ENCODE data around the gene SLC6A15.

The SLC6A15 gene

DNA sequence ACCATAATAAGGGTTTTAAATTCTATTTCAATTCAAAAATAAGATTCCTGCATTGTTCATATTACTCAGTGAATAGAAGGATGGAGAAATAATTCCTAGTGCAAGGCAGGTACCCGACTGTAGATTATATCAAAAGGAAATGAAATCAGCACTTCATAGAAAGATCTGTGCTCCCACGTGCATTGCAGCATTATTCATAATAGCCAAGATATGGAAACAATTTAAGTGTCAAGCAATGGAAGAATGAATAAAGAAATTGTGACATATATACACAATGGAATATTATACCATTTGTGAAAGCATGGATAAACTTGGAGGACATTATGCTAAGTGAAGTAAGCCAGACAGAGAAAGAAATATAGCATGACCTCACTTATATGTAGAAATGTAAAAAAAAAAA is 53.8 kb downstream of the SLC6A15 start:
- TF ChIP-seq, protein P1, sequence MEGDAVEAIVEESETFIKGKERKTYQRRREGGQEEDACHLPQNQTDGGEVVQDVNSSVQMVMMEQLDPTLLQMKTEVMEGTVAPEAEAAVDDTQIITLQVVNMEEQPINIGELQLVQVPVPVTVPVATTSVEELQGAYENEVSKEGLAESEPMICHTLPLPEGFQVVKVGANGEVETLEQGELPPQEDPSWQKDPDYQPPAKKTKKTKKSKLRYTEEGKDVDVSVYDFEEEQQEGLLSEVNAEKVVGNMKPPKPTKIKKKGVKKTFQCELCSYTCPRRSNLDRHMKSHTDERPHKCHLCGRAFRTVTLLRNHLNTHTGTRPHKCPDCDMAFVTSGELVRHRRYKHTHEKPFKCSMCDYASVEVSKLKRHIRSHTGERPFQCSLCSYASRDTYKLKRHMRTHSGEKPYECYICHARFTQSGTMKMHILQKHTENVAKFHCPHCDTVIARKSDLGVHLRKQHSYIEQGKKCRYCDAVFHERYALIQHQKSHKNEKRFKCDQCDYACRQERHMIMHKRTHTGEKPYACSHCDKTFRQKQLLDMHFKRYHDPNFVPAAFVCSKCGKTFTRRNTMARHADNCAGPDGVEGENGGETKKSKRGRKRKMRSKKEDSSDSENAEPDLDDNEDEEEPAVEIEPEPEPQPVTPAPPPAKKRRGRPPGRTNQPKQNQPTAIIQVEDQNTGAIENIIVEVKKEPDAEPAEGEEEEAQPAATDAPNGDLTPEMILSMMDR (IDR thresholded peaks at IDR 0.05; ENCODE audit: insufficient read depth, low read length), result no peak
- no peak for TF ChIP-seq SPI1 (IDR thresholded peaks at IDR 0.05; ENCODE audit: borderline replicate concordance, low read depth)
- TF ChIP-seq POLR2AphosphoS5 (IDR thresholded peaks at IDR 0.05; ENCODE audit: low read depth), result no peak
- TF ChIP-seq, protein P2, sequence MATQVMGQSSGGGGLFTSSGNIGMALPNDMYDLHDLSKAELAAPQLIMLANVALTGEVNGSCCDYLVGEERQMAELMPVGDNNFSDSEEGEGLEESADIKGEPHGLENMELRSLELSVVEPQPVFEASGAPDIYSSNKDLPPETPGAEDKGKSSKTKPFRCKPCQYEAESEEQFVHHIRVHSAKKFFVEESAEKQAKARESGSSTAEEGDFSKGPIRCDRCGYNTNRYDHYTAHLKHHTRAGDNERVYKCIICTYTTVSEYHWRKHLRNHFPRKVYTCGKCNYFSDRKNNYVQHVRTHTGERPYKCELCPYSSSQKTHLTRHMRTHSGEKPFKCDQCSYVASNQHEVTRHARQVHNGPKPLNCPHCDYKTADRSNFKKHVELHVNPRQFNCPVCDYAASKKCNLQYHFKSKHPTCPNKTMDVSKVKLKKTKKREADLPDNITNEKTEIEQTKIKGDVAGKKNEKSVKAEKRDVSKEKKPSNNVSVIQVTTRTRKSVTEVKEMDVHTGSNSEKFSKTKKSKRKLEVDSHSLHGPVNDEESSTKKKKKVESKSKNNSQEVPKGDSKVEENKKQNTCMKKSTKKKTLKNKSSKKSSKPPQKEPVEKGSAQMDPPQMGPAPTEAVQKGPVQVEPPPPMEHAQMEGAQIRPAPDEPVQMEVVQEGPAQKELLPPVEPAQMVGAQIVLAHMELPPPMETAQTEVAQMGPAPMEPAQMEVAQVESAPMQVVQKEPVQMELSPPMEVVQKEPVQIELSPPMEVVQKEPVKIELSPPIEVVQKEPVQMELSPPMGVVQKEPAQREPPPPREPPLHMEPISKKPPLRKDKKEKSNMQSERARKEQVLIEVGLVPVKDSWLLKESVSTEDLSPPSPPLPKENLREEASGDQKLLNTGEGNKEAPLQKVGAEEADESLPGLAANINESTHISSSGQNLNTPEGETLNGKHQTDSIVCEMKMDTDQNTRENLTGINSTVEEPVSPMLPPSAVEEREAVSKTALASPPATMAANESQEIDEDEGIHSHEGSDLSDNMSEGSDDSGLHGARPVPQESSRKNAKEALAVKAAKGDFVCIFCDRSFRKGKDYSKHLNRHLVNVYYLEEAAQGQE (IDR thresholded peaks at IDR 0.05; ENCODE audit: insufficient replicate concordance, low read depth), result no peak
- no peak for TF ChIP-seq GABPA (IDR thresholded peaks at IDR 0.05; ENCODE audit: low read depth)
- no peak overlapping the region for H3K4me3 ChIP-seq (replicated peaks; ENCODE audit: insufficient read depth, low read length)
- H3K27me3 ChIP-seq (ENCODE audit: insufficient read depth, poor library complexity, severe bottlenecking), result no peaks in the 10 kb centered on the region
- no peak for DNase-seq (ENCODE audit: low read depth in 1 of 2, low spot score in 1 of 2)
- H3K27ac ChIP-seq (replicated peaks), result no peak overlapping the region

DNA sequence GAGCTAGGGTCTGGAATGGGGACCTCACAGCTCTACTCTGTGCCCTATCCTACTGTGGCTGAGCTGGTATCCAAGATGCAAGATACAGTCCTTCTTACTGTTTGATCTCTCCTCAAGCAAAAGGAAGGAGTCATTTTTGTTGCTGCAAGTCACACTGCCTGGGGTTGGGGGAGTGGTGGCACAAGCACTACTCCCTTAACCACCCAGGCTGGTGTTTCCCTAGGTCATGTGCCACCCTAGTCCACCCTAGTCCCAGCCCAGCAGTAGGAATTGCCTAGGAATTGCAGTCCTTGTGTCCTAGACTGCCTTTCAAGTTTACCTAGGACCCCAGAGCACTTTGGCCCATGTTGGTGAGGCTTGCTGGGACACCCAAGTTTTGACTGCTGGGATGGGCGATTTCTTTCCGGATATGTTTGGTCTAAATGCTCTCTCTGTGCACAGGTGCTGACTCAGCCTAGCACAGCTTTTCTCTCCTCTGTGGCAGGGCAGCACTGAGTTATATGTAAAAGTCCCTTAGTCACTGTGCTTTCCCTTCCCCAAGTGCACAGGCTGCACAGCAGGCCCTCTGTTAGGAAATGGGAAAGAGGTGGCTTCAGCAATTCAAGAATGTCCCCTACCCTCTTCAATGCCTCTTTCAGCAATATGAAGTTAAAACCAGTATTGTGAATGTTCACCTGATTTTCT is 54.9 kb downstream of the SLC6A15 start:
- DNase-seq (ENCODE audit: low read depth in 1 of 2, low spot score in 1 of 2), result no peak
- TF ChIP-seq, protein P1 (IDR thresholded peaks at IDR 0.05; ENCODE audit: insufficient read depth, low read length), result no peak
- TF ChIP-seq, protein P2 (IDR thresholded peaks at IDR 0.05; ENCODE audit: insufficient replicate concordance, low read depth), result no peak
- TF ChIP-seq GABPA (IDR thresholded peaks at IDR 0.05; ENCODE audit: low read depth) (no peak), POLR2AphosphoS5 (IDR thresholded peaks at IDR 0.05; ENCODE audit: low read depth) (no peak), SPI1 (IDR thresholded peaks at IDR 0.05; ENCODE audit: borderline replicate concordance, low read depth) (no peak)
- Histone ChIP-seq H3K27ac (replicated peaks) (no peak overlapping the region), H3K27me3 (ENCODE audit: insufficient read depth, poor library complexity, severe bottlenecking) (no peaks in the 10 kb centered on the region), H3K4me3 (replicated peaks; ENCODE audit: insufficient read depth, low read length) (no peak overlapping the region)

DNA sequence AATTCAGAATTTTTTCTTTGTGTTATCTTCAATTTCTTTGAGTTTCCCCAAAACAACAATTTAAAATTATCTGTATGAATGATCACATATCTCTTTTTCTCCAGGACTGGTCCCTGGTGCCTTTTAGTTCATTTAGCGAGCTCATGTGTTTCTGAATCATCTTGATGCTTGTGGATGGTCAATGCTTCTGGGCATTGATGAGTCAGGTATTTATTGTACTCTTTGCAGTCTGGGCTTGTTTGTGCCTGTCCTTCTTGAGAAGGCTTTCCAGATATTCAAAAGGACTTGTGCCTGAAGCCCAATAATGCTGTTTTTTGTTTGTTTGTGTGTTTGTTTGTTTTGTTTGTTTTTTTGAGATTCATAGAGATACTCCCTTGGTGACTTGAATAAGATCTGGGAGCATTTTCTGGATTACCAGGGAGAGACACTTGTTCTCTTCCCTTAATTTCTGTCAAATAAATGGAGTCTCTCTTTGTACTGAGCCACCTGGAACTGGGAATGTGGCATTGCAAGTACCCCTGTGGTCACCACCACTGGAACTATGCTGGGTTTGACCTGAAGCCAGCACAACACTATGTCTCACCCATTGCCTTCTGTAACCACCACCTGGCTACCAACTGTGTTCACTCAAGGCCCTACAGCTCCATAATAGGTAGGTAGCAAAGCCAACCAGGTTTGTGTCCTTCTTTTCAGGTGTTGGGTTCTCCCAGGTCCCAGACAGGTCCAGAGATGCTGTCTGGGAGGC is 56.3 kb downstream of the SLC6A15 start:
- TF ChIP-seq, protein P1 (IDR thresholded peaks at IDR 0.05; ENCODE audit: insufficient read depth, low read length), result no peak
- TF ChIP-seq GABPA (IDR thresholded peaks at IDR 0.05; ENCODE audit: low read depth) (no peak), SPI1 (IDR thresholded peaks at IDR 0.05; ENCODE audit: borderline replicate concordance, low read depth) (no peak), POLR2AphosphoS5 (IDR thresholded peaks at IDR 0.05; ENCODE audit: low read depth) (no peak)
- TF ChIP-seq, protein P2 (IDR thresholded peaks at IDR 0.05; ENCODE audit: insufficient replicate concordance, low read depth), result no peak
- H3K27me3 ChIP-seq (ENCODE audit: insufficient read depth, poor library complexity, severe bottlenecking), result no peaks in the 10 kb centered on the region
- H3K27ac ChIP-seq (replicated peaks), result no peak overlapping the region
- DNase-seq (ENCODE audit: low read depth in 1 of 2, low spot score in 1 of 2), result no peak
- H3K4me3 ChIP-seq (replicated peaks; ENCODE audit: insufficient read depth, low read length), result no peak overlapping the region
